GM19467 (cell line): ENCODE measurements around the gene PROM2.

ENCODE experiments used
- ATAC-seq: cut with Tn5 transposase; IDR thresholded peaks from one replicate; pipeline ENCODE4 v1.9.1; 2021; ENCODE audit warnings: mild to moderate bottlenecking, moderate library complexity; ENCODE audit not compliant: unreplicated experiment

The PROM2 gene

GRCh38 chr2:95319481-95320343, 45.5 kb downstream of the PROM2 start:
- no peak for ATAC-seq

DNA sequence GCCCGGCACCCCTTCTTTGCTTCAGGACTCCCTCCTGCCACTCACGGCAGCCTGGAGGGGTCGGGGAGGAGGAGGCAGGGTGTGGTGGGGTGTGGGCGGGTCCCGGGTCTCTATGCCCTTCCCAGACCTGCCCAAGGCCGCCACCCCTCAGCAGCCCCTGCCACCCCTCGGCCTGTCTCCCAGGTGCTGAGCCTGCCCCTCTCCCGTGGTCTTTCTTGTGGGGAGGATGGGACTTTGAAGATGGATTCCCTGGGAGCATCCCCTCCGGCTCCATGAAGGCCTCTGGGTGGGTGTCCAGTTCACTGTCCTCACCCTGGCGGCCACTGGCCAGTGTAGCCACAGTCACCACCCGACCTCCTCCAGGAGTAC, 46.1 kb downstream of the PROM2 start:
- ATAC-seq = no peak

DNA sequence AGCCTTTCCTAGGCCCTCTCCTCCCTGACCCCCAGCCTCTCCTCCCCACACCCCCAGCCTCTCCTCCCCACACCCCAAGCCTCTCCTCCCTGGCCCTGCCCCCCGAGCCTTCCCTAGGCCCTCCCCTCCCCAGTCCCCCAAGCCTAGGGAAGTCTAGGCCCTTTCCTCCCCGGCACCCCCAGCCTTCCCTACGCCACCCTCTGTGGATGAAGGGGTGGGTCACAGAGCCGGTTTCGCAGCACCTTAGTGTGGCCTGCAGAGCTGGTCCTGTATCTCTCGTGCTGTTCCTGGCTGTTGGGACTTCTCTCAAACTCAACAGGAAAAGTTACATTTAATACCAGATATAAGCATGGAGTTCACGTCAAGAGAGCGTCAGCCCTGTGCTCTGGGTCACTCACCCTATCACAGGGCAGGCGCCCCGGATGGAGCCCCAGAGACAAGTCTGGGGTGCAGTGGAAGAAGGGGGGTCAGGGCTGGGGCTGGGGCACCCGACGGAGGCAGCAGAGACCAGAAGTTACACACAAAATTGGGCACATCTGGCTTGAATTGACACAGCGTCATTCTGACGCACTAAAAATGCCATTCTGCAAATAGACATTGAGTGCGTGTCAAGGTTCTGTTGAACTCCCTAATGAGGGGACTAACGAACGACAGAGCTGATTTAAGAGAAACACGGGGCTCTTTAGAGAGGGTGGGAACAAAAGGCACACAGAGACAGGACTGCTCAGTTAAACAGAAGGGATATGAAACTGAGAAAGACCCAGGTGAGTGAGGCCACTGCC, 46.9 kb downstream of the PROM2 start:
- no peak for ATAC-seq

- no peak for ATAC-seq
Observed at GRCh38 chr2:95323347-95324155, 49.3 kb downstream of the PROM2 start.

DNA sequence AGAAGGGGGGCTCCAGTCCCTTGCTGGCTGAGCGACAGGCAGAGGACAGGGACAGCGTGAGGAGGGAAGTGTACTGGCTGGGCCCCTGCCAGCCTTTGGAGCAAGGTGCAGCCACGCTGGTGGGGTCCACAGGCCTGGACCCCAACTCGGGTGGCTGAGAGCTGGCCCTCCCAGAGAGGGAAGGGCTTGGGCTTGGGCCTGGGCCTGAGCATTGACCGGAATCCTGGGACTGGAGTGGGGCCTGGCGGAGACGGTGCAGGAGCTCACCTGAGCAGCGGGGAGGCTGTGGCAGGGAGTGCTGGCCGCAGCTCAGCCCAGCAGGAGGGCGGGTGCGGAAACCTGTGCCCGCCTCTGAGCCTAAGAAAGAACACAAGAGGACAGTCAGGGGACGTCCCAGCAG, 50.8 kb downstream of the PROM2 start:
- no peak for ATAC-seq

DNA sequence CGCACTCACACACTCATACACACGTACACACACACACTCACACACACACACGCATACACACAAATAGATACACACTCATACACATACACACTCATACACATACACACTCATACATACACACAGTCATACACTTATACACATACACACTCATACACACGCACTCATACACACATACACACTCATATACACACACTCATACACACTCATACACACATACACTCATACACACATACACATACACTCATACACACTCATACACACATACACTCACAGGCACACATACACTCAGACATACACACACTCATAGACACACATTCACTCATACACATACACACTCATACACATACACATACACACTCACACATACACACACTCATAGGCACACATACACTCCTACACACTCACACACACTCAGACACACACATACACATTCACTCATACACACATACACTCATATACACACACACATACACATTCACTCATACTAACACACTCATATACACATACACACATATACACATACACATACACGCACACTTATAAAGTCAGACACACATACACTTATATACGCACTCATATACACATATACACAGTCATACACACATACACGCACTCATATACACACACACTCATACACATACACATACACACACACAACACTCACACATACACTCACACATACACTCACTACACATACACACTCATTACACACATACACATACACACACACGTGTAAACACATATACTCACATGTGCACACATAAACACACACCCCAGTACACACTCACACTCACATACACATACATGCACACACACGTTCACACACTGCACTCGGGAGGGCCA, 51.6 kb downstream of the PROM2 start:
- no peak for ATAC-seq

GRCh38 chr2:95326433-95327140, 52.3 kb downstream of the PROM2 start:
- no peak for ATAC-seq

DNA sequence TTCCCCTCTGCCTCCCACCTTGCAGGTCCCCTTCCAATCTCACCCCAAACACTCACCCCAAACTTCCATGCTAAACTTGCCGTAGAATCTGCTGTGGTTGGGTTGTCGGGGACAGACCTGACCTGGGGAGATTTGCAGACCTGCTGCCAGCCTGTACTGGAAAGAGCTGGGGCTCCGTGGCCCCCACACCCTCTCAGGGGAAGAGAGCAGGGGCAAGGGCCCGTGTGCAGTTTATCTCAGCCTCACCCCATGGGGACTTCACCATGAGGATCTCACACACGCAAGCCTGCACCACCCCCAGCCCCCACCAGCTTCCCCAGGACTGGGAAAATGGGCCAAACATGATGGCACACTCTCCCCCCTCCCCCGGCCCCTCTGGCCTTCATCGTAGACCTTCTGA, 53.6 kb downstream of the PROM2 start:
- ATAC-seq = no peak

DNA sequence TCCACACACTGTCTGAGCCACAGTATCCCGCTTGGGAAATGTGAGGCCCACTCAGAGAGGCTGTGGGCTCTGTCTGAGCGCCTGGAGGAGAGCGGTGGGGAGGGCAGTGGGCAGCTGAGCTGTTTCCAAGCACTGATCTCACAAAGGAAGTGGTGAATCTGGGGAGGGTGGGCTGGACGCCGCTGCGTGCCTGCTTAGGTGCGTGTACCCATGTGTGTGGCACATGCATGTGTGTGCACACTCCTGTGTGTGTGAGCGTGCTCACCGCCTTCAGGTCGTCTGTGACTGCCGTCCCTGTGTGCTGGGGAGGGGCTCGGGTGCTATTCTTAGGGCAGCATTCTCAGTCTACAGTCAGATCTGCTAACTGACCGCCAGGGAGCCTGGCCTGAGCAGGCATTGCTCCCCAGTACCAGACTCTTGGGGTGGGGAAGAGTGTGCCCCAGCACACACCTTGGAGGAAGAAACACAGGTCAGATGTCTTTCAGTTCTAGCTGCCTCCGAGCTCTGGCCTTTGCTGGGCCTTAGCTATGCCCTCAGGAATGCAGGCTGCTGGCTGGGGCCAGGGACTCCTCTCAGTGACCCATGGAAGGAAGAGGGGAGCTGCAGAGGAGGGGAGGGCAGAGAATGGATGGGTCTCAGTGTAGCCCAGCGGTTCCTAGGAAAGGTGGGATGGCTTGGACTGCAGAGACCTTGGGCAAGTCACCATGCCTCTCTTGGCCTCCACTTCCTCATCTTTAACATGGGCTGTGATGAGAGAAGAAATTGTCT, 54.3 kb downstream of the PROM2 start:
- ATAC-seq = no peak

DNA sequence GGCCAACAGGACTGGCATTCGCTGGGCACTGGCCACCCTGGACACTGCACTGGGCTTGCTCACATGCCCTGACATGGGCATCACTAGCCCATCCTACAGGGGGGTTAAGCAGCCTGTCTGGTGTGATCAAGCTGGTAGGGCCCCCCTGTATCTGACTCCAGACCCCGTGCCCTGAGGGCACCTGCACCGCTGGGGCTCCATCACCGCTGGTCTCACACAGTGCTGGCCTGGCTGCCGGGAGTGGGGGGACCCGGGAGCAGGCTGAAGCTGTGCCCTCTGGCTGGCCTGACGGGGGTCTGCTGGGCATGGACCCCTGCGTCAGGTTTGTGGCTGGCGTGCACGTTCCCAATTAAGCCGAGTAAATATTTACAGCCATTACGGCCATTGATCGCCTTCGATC, 55.2 kb downstream of the PROM2 start:
- ATAC-seq = no peak

- ATAC-seq = no peak
Observed at GRCh38 chr2:95329891-95330793, 55.9 kb downstream of the PROM2 start.

- ATAC-seq = no peak
Observed at GRCh38 chr2:95330794-95331338, 56.6 kb downstream of the PROM2 start.

GRCh38 chr2:95331606-95332005, 57.4 kb downstream of the PROM2 start:
- no peak for ATAC-seq

DNA sequence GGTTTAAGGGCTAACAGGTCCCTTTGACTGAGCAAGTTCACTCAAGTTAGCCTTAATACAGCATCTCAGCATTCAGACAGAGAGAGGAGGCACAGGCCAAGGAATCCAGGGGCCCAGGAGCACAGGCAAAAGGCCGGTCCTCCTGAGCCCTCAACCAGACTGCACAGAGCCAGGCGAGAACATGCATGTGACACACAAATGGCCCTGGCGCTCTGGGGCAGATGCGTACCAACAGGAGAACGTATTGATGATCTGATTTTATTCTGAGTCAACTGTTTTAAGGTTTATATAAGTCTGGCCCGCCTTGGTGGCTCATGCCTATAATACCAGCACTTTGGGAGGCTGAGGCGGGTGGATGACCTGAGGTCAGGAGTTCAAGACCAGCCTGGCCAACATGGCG, 57.8 kb downstream of the PROM2 start:
- ATAC-seq = no peak

- ATAC-seq = no peak
Observed at GRCh38 chr2:95333056-95333455, 58.8 kb downstream of the PROM2 start.

DNA sequence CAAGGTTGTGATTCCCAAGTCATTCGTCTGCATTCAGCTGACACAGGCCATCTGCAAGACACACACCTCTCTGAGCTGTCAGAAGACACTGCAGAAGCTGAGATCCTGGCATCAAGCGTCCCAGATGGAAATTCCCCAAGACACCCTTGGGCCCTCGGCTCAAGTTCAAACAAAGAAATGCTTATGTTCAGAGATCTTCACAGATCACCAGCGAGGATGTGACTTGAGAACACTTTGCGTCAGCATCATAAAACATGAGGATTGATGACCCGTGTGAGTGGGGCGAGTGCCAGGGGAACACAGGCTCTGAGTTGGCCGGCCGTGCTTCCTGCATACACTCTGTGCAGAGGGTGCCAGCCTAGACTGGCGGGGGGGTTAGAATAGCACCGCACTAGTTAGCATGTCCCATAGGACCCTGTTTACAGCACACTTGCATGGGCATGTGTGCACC, 59.7 kb downstream of the PROM2 start:
- no peak for ATAC-seq

- ATAC-seq = no peak
Observed at GRCh38 chr2:95334916-95335641, 60.8 kb downstream of the PROM2 start.
